ENCODE measurements around the gene PODXL2. TPM values are rescaled to one million over a fixed set of nuclear protein-coding genes. Genes with fewer than 3 reads are reported as not detected.
A peak's percentile ranks its signal among the peaks of the same experiment; 100 is the strongest.
"Not testable (repeated sequence)": the region's sequence is repeated elsewhere in the genome, so short reads cannot be mapped to it uniquely, and the experiment has no call there.

PODXL2 gene
- total RNA-seq, 3 donors from 2014 or later: 8.8 to 10.6 (median 8.8) TPM

DNA sequence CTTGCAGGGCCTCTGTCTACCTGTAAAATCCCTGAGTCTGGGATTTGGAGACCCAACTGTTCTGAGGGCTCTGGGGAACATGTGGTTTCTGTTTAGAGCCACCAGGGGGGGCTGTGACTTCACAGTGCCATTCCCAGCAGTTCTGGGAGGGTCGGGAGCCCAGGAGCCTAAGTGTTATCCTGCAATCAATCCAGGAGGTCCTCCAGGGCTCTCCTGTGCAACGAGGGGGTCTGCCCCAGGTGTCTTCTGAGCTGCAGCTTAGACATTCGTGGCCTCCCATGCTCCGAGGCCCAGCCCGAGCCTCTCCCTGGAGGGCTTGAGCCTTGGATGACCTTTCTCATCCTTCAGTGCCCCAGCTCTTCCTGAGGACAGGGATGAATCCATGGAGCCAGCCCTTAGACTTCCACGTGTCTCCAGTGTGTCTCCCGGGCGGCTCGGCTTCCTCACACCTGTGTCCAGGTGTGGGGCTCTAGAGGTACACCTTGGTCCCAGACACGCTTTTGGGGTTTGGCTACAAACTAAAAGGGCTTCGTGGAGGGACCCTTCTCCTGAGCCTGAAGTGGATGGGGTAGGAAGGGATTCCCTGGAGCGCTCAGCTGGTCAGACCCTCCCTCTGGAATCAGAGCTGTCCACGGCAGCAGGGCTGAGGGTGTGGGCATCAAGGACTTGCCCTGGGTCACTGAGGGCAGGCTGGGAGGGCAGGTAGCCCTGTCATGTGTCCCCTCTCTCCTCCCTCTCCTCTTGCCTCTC, 23.4 kb downstream of the PODXL2 start:
- no peak for TF ChIP-seq POLR2AphosphoS5 (IDR thresholded peaks at IDR 0.05)
- TF ChIP-seq, protein P1, sequence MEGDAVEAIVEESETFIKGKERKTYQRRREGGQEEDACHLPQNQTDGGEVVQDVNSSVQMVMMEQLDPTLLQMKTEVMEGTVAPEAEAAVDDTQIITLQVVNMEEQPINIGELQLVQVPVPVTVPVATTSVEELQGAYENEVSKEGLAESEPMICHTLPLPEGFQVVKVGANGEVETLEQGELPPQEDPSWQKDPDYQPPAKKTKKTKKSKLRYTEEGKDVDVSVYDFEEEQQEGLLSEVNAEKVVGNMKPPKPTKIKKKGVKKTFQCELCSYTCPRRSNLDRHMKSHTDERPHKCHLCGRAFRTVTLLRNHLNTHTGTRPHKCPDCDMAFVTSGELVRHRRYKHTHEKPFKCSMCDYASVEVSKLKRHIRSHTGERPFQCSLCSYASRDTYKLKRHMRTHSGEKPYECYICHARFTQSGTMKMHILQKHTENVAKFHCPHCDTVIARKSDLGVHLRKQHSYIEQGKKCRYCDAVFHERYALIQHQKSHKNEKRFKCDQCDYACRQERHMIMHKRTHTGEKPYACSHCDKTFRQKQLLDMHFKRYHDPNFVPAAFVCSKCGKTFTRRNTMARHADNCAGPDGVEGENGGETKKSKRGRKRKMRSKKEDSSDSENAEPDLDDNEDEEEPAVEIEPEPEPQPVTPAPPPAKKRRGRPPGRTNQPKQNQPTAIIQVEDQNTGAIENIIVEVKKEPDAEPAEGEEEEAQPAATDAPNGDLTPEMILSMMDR (IDR thresholded peaks at IDR 0.05): peak; percentile 66 to 83 (median 68)
- Histone ChIP-seq H3K36me3 (no peaks in the 10 kb centered on the region), H3K9me3 (no peaks in the 10 kb centered on the region), H3K27ac (no peak overlapping the region), H3K4me1 (no peaks in the 10 kb centered on the region), H3K4me3 (no peak overlapping the region), H3K27me3 (no peaks in the 10 kb centered on the region)
- DNase-seq (ENCODE audit: low spot score in 2 of 2): no peak
- intact Hi-C loops (cut with DNase I; ENCODE audit: low total_unique reads): no loop called here

DNA sequence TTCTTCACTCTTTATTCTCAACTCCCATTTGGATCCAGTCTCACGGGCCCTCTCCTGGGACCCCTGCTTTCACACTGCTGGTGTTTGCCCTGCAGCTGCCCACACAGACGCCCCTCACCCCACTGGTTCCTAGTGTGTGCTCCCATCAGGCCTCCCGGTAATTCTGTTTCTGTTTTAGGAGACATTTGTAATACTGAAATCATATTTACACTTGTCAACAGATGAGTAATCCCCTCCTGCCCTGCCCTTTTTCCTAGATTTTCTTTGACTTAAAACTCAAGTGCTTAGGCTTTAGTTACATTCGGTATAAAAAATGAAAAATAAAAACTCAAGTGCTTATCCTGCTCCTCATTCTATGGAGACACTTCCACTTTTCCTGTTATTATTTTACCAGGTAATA, 25.4 kb downstream of the PODXL2 start:
- Histone ChIP-seq H3K9me3 (no peaks in the 10 kb centered on the region), H3K36me3 (no peaks in the 10 kb centered on the region), H3K4me3 (no peak overlapping the region), H3K27me3 (no peaks in the 10 kb centered on the region), H3K4me1 (no peaks in the 10 kb centered on the region), H3K27ac (no peak overlapping the region)
- intact Hi-C loops (cut with DNase I; ENCODE audit: low total_unique reads): no loop called here
- DNase-seq (ENCODE audit: low spot score in 2 of 2): no peak
- no peak for TF ChIP-seq POLR2AphosphoS5 (IDR thresholded peaks at IDR 0.05)
- TF ChIP-seq, protein P1 (IDR thresholded peaks at IDR 0.05): no peak
- no peak for TF ChIP-seq POLR2A (IDR thresholded peaks at IDR 0.05)

DNA sequence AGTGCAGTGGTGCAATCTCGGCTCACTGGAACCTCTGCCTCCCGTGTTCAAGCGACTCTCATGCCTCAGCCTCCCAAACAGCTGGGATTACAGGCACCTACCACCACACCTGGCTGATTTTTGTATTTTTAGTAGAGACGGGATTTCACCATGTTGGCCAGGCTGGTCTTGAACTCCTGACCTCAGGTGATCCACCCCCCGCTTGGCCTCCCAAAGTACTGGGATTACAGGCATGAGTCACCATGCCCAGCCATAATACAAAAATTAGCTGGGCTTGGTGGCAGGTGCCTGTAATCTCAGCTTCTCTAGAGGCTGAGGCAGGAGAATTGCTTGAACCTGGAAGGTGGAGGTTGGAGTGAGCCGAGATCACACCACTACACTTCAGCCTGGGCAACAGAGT, 26.0 kb downstream of the PODXL2 start:
- H3K4me3 ChIP-seq; H3K36me3 ChIP-seq; H3K4me1 ChIP-seq; H3K27me3 ChIP-seq; intact Hi-C loops (cut with DNase I; ENCODE audit: low total_unique reads); H3K27ac ChIP-seq; DNase-seq (ENCODE audit: low spot score in 2 of 2); H3K9me3 ChIP-seq: not testable (repeated sequence)

DNA sequence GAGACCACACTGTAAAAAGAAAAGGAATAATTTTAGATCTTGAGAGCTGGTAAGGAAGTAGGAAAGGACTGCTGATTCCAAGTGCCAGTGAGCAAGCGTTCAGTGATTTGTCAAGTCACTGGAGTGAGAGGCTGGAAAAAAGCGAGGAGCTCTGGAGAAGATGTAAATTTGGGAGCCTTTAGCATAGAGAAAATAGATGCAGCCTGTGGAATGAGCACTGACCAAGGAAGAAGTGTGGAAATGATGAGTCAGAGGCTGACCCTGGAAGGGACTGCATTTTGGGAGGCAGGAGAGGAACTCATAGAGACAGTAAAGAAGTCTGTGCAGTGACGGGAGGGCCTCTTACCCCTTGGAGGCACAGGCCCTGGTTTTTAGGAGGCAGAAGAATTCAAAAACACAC, 26.7 kb downstream of the PODXL2 start:
- H3K36me3 ChIP-seq: no peaks in the 10 kb centered on the region
- TF ChIP-seq POLR2A (IDR thresholded peaks at IDR 0.05): no peak
- TF ChIP-seq, protein P1 (IDR thresholded peaks at IDR 0.05): no peak
- no peak for TF ChIP-seq POLR2AphosphoS5 (IDR thresholded peaks at IDR 0.05)
- H3K27ac ChIP-seq: no peak overlapping the region
- no peak overlapping the region for H3K4me3 ChIP-seq
- no peak for DNase-seq (ENCODE audit: low spot score in 2 of 2)
- intact Hi-C loops (cut with DNase I; ENCODE audit: low total_unique reads): no loop called here
- H3K4me1 ChIP-seq: no peaks in the 10 kb centered on the region
- H3K27me3 ChIP-seq: no peaks in the 10 kb centered on the region
- H3K9me3 ChIP-seq: no peaks in the 10 kb centered on the region

DNA sequence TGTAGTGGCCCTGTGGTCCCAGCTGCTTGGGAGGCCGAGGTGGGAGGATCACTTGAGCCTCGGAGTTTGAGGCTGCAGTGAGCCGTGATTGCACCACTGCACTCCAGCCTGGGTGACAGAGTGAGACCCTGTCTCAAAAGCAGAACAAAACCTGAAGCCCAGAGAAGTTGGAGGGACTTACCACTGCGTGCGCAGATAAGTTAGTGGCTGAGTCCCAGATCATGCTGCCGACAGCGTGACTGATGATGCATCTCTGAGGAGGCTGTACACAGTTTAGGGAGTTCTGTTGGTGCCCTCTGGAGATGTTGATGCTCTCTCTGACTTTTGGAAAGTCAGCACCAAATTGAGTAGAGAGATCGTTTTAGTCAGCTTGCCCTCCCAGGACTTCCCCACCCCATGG, 27.9 kb downstream of the PODXL2 start:
- Histone ChIP-seq H3K36me3 (no peaks in the 10 kb centered on the region), H3K27me3 (no peaks in the 10 kb centered on the region), H3K4me3 (no peak overlapping the region), H3K27ac (no peak overlapping the region), H3K4me1 (no peaks in the 10 kb centered on the region), H3K9me3 (no peaks in the 10 kb centered on the region)
- intact Hi-C loops (cut with DNase I; ENCODE audit: low total_unique reads): no loop called here
- no peak for DNase-seq (ENCODE audit: low spot score in 2 of 2)
- TF ChIP-seq, protein P1 (IDR thresholded peaks at IDR 0.05): no peak
- no peak for TF ChIP-seq POLR2A (IDR thresholded peaks at IDR 0.05)

DNA sequence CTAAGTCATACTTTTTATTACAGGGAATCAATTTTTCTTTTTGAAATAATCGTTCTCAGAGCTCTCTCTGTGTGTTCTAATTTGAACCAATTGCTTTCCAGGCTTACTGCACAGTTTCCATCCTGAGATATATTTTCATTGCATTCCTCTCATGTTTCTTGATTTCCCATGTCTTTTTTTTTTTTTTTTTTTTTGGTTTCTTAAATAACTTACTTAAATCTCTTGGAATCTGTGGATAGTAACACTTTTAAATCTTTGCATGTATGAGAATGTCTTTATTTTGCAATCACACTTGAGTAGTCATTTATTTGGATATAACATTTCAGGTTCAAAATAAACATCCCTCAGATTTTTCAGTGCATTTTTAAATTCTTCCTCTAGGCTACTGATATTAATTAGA, 29.2 kb downstream of the PODXL2 start:
- H3K9me3 ChIP-seq: no peaks in the 10 kb centered on the region
- no peak overlapping the region for H3K27ac ChIP-seq
- no peaks in the 10 kb centered on the region for H3K36me3 ChIP-seq
- no peaks in the 10 kb centered on the region for H3K4me1 ChIP-seq
- H3K4me3 ChIP-seq: no peak overlapping the region
- H3K27me3 ChIP-seq: no peaks in the 10 kb centered on the region
- no peak for DNase-seq (ENCODE audit: low spot score in 2 of 2)
- TF ChIP-seq POLR2AphosphoS5 (IDR thresholded peaks at IDR 0.05) (no peak), POLR2A (IDR thresholded peaks at IDR 0.05) (no peak)
- TF ChIP-seq, protein P1 (IDR thresholded peaks at IDR 0.05): no peak
- intact Hi-C loops (cut with DNase I; ENCODE audit: low total_unique reads): no loop called here

Data from breast epithelium (tissue), 4 donors.